CD14-positive monocyte (primary cell): Measurements from ENCODE around the gene AZIN2. TPM values are rescaled to one million over a fixed set of nuclear protein-coding genes. Genes with fewer than 3 reads are reported as not detected.

Experiments used
- DNase-seq, 3 donors: peaks; one replicate each; pipeline ENCODE4 v3.0.0-alpha.2; 2011 to 2022
- H2AFZ ChIP-seq: 2 replicates; pipeline ENCODE4 v1.6.0; 2012; ENCODE audit warnings: mild to moderate bottlenecking, low read depth, low read length, inconsistent platforms; ENCODE audit not compliant: insufficient read depth, poor library complexity, severe bottlenecking
- H3K27ac ChIP-seq, 2 donors: 1 replicate in 1 of 2; 2 replicates in 1 of 2; pipeline ENCODE4 v1.5.1; 2012 to 2013; ENCODE audit warnings: low read length in 2 of 2, control low read depth in 1 of 2, inconsistent platforms in 1 of 2, low read depth in 1 of 2, mild to moderate bottlenecking in 1 of 2
- H3K27me3 ChIP-seq, 2 donors: one replicate each; pipeline versions ENCODE4 v1.6.0 to v1.6.1; 2011 to 2013; ENCODE audit warnings: low read length in 2 of 2; ENCODE audit not compliant: control insufficient read depth in 2 of 2, insufficient read depth in 2 of 2
- H3K36me3 ChIP-seq, 2 donors: replicated peaks in 1 of 2; 1 replicate in 1 of 2; 2 replicates in 1 of 2; pipeline versions ENCODE4 v1.5.1 to v1.6.1; 2012 to 2013; ENCODE audit warnings: low read length in 2 of 2, control low read depth in 1 of 2, inconsistent platforms in 1 of 2, mild to moderate bottlenecking in 1 of 2; ENCODE audit not compliant: insufficient read depth in 2 of 2, control insufficient read depth in 1 of 2
- H3K4me1 ChIP-seq, 2 donors: 1 replicate in 1 of 2; 2 replicates in 1 of 2; pipeline versions ENCODE4 v1.5.1 to v1.6.1; 2012 to 2013; ENCODE audit warnings: low read length in 2 of 2, control low read depth in 1 of 2, inconsistent platforms in 1 of 2, mild to moderate bottlenecking in 1 of 2, moderate library complexity in 1 of 2; ENCODE audit not compliant: insufficient read depth in 2 of 2, control insufficient read depth in 1 of 2
- H3K4me2 ChIP-seq: replicated peaks from 2 replicates; pipeline ENCODE3; 2012; ENCODE audit warnings: low read length, moderate library complexity, mild to moderate bottlenecking; ENCODE audit not compliant: poor library complexity, severe bottlenecking; ENCODE audit errors: extremely low read depth
- H3K4me3 ChIP-seq, 3 experiments: fragments of 200-600 bp in 1 of 3; sonication (generic) in 1 of 3; replicated peaks in 1 of 3; 1 replicate in 2 of 3; 2 replicates in 1 of 3; pipeline ENCODE4 v1.5.1; 2011 to 2013; ENCODE audit warnings: low read length in 3 of 3, mild to moderate bottlenecking in 3 of 3, control low read depth in 2 of 3, low read depth in 2 of 3, inconsistent platforms in 1 of 3, moderate library complexity in 1 of 3
- H3K79me2 ChIP-seq: 2 replicates; pipeline ENCODE4 v1.6.0; 2012; ENCODE audit warnings: mild to moderate bottlenecking, control low read depth, inconsistent platforms, low read length, moderate library complexity; ENCODE audit not compliant: insufficient read depth
- H3K9ac ChIP-seq: 2 replicates; pipeline ENCODE4 v1.6.0; 2017; ENCODE audit warnings: low read length, mild to moderate bottlenecking; ENCODE audit not compliant: insufficient read depth, poor library complexity, severe bottlenecking
- H3K9me3 ChIP-seq, 2 donors: replicated peaks in 1 of 2; 1 replicate in 1 of 2; 2 replicates in 1 of 2; pipeline versions ENCODE4 v1.5.1 to v1.6.1; 2012 to 2013; ENCODE audit warnings: low read length in 2 of 2, control low read depth in 1 of 2; ENCODE audit not compliant: control insufficient read depth in 1 of 2, insufficient read depth in 1 of 2
- H4K20me1 ChIP-seq: 2 replicates; pipeline ENCODE4 v1.6.0; 2012; ENCODE audit warnings: mild to moderate bottlenecking, low read length, control low read depth, moderate library complexity; ENCODE audit not compliant: insufficient read depth
- H3K27ac Mint-ChIP-seq, 7 donors: one replicate each; pipeline ENCODE4 v1.8.0; 2020; ENCODE audit warnings: mild to moderate bottlenecking in 7 of 7, mixed read lengths in 7 of 7, moderate library complexity in 6 of 7, inconsistent platforms in 2 of 7
- H3K27me3 Mint-ChIP-seq, 3 donors: one replicate each; pipeline ENCODE4 v1.8.0; 2021 to 2022; ENCODE audit warnings: low read depth in 3 of 3, mild to moderate bottlenecking in 3 of 3, mixed read lengths in 3 of 3, moderate library complexity in 3 of 3, inconsistent platforms in 1 of 3
- H3K36me3 Mint-ChIP-seq, 2 donors: one replicate each; pipeline ENCODE4 v1.8.0; 2020; ENCODE audit warnings: mixed read lengths in 2 of 2, inconsistent platforms in 1 of 2, mild to moderate bottlenecking in 1 of 2
- H3K4me1 Mint-ChIP-seq: one replicate; pipeline ENCODE4 v1.8.0; 2020; ENCODE audit warnings: mild to moderate bottlenecking, mixed read lengths
- H3K4me3 Mint-ChIP-seq, 2 donors: one replicate each; pipeline ENCODE4 v1.8.0; 2020; ENCODE audit warnings: mild to moderate bottlenecking in 2 of 2, mixed read lengths in 2 of 2, moderate library complexity in 1 of 2
- H3K9me3 Mint-ChIP-seq, 7 donors: one replicate each; pipeline ENCODE4 v1.8.0; 2020 to 2022; ENCODE audit warnings: mixed read lengths in 7 of 7, mild to moderate bottlenecking in 6 of 7, moderate library complexity in 6 of 7, inconsistent platforms in 2 of 7
- CTCF ChIP-seq: fragments of 200-600 bp; IDR thresholded peaks from one replicate; pipeline ENCODE4 v1.8.0; 2022; ENCODE audit warnings: antibody characterized with exemption, mild to moderate bottlenecking
- WGBS: methylation state at CpG from one replicate; pipeline ENCODE4 v1.1.5; 2013; ENCODE audit warnings: missing lambda C conversion rate; ENCODE audit not compliant: insufficient coverage; 5-methylcytosine and 5-hydroxymethylcytosine counted together
- intact Hi-C, 2 donors: fragments of 100-400 bp; cut with micrococcal nuclease; formaldehyde crosslinking; loops; one replicate each; pipeline versions ENCODE4 v1.15.0 to v1.15.1; 2023
- polyA plus RNA-seq, 3 donors: library from polyadenylated mRNA; depleted of rRNA in 1 of 3; unstranded in 2 of 3; stranded (reverse) in 1 of 3; fragments of 300-500 nt in 2 of 3; fragments of >200 nt in 1 of 3; fragmentation: Illumina TruSeq in 2 of 3; gene quantifications; 1 replicate in 2 of 3; 2 replicates in 1 of 3; pipeline ENCODE4 v1.2.3, GENCODE V29; 2012 to 2021

Gene AZIN2
- polyA plus RNA-seq, 3 donors: 0.03 to 0.89 TPM; not detected in 1

- no peaks in the 10 kb centered on the region for H3K9me3 ChIP-seq
- no peak overlapping the region for H3K27ac ChIP-seq
- no peaks in the 10 kb centered on the region for H4K20me1 ChIP-seq
- H3K36me3 ChIP-seq: peaks cover 9 to 43% of the 10 kb centered on the region in 2 donors
- H3K4me3 ChIP-seq: no peak overlapping the region
- H3K27me3 Mint-ChIP-seq: peaks cover 0 to 4% (median 0%) of the 10 kb centered on the region in 3 donors
- 69% methylated on average over 4 of the region's 4 CpGs for whole genome bisulfite sequencing
- peaks cover 2% of the 10 kb centered on the region for H3K4me1 Mint-ChIP-seq
- no peaks in the 10 kb centered on the region for H3K27me3 ChIP-seq
- H3K9ac ChIP-seq: no peak overlapping the region
- no peak overlapping the region for H2AFZ ChIP-seq
- peak overlapping the region in 1 of 7 donors; percentile 6 for H3K27ac Mint-ChIP-seq
- no peaks in the 10 kb centered on the region for H3K79me2 ChIP-seq
- H3K36me3 Mint-ChIP-seq: peaks cover 44 to 61% of the 10 kb centered on the region in 2 donors
- no peak overlapping the region for H3K4me2 ChIP-seq
- no peaks in the 10 kb centered on the region for H3K9me3 Mint-ChIP-seq
- no peaks in the 10 kb centered on the region for H3K4me1 ChIP-seq
- intact Hi-C loops: no loop called here
- TF ChIP-seq CTCF: no peak
- no peak overlapping the region for H3K4me3 Mint-ChIP-seq
- DNase-seq: no peak
These were observed 75.1 kb downstream of the AZIN2 start for GRCh38 chr1:33155877-33156538.

DNA sequence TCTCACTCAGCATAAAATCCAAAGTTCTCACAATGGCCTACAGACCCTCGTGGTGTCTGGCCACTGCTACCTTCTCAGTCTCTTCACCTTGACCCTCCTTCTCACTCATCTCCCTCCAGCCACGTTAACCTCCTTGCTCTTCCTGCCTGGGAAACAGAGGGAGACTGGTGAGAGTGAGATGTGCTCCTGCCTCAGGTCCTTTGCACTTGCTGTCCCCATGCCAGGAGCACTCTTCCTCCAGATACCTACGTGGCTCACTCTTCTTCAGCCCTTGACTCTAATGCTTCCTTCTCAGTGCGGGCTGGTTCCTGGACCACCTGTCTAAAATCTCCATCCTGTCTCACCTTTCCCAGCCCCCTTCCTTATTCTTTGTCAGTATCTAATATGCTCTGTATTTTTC, 76.2 kb downstream of the AZIN2 start:
- Histone ChIP-seq H3K9ac (no peak overlapping the region), H4K20me1 (no peaks in the 10 kb centered on the region), H3K79me2 (no peaks in the 10 kb centered on the region), H3K4me3 (no peak overlapping the region), H3K36me3 (peaks cover 9 to 32% of the 10 kb centered on the region in 2 donors), H3K4me2 (no peak overlapping the region), H3K4me1 (no peaks in the 10 kb centered on the region), H3K27me3 (no peaks in the 10 kb centered on the region), H3K9me3 (no peaks in the 10 kb centered on the region), H3K27ac (no peak overlapping the region), H2AFZ (no peak overlapping the region)
- Mint-ChIP-seq H3K27ac (no peak overlapping the region), H3K36me3 (peaks cover 43 to 53% of the 10 kb centered on the region in 2 donors), H3K9me3 (no peaks in the 10 kb centered on the region), H3K4me1 (peaks cover 7% of the 10 kb centered on the region), H3K27me3 (peaks cover 0 to 7% (median 6%) of the 10 kb centered on the region in 3 donors), H3K4me3 (no peak overlapping the region)
- TF ChIP-seq CTCF: no peak
- no peak for DNase-seq
- no CpG with 5 or more reads among the region's 4 CpGs for WGBS
- intact Hi-C loops: no loop called here
